Activated B cell treated with CpG ODN at 0.5 μM for 24 hours (primary cell): ENCODE measurements around the gene KDM2A. TPM values are rescaled to one million over a fixed set of nuclear protein-coding genes. Genes with fewer than 3 reads are reported as not detected.
"Not testable (repeated sequence)": the region's sequence is repeated elsewhere in the genome, so short reads cannot be mapped to it uniquely, and the experiment has no call there.

Source experiments
- ATAC-seq: fragments of 200-7000 bp; cut with Tn5 transposase; one replicate; pipeline ENCODE4 v1.10.0; 2021; ENCODE audit warnings: low read depth, mild to moderate bottlenecking, moderate library complexity
- CTCF ChIA-PET: fragments of 350-600 bp; sonication (Branson Sonifier 250); formaldehyde crosslinking; loops from one replicate; lab custom pipeline; 2021; ENCODE audit warnings: antibody characterized with exemption; lab: Charles Lee
- POLR2A ChIA-PET: fragments of 350-600 bp; sonication (Branson Sonifier 250); formaldehyde crosslinking; loops from one replicate; lab custom pipeline; 2021; ENCODE audit warnings: antibody characterized with exemption; lab: Charles Lee
- DNase-seq: peaks from one replicate; pipeline ENCODE4 v3.0.0; 2022
- H3K27ac Mint-ChIP-seq: one replicate; pipeline ENCODE4 v1.8.0; 2020; ENCODE audit warnings: mixed read lengths
- H3K27me3 Mint-ChIP-seq: one replicate; pipeline ENCODE4 v1.8.0; 2021; ENCODE audit warnings: mixed read lengths
- H3K36me3 Mint-ChIP-seq: one replicate; pipeline ENCODE4 v1.8.0; 2021; ENCODE audit warnings: low read depth, mixed read lengths
- H3K4me1 Mint-ChIP-seq: one replicate; pipeline ENCODE4 v1.8.0; 2021; ENCODE audit warnings: mixed read lengths
- H3K4me3 Mint-ChIP-seq: one replicate; pipeline ENCODE4 v1.8.0; 2020; ENCODE audit warnings: mild to moderate bottlenecking, mixed read lengths
- H3K9me3 Mint-ChIP-seq: one replicate; pipeline ENCODE4 v1.8.0; 2020; ENCODE audit warnings: mixed read lengths
- CTCF ChIP-seq: fragments of 200-600 bp; IDR thresholded peaks from one replicate; pipeline ENCODE4 v1.8.0; 2022; ENCODE audit warnings: antibody characterized with exemption, mild to moderate bottlenecking
- intact Hi-C: fragments of 100-400 bp; cut with micrococcal nuclease; formaldehyde crosslinking; loops from one replicate; pipeline ENCODE4 v1.15.1; 2024
- total RNA-seq: library from RNA; stranded (reverse); gene quantifications from 2 replicates; pipeline ENCODE4 v1.2.3, GENCODE V29; 2022

Gene KDM2A
- total RNA-seq, 1 donor from 2014 or later: 160 TPM

- Mint-ChIP-seq H3K27me3 (no peaks in the 10 kb centered on the region), H3K4me1 (peaks cover 30% of the 10 kb centered on the region), H3K36me3 (peaks cover 28% of the 10 kb centered on the region), H3K27ac (peak overlapping the region; percentile 91), H3K4me3 (peak overlapping the region; percentile 91), H3K9me3 (no peaks in the 10 kb centered on the region)
- CTCF ChIA-PET: no interaction called here
- intact Hi-C loops: loop anchor here (2.0 kb wide), 1 partner anchor 92 kb away; no protein-coding TSS in a partner anchor
- no peak for TF ChIP-seq CTCF
- ATAC-seq (no peak), DNase-seq (no peak)
- POLR2A ChIA-PET: interaction anchor here (2.2 kb wide), 1 partner anchor 120 kb away, joined by 16 read pairs; no protein-coding TSS in a partner anchor
Measured at GRCh38 chr11:67120456-67120855, 1.4 kb downstream of the KDM2A start.

GRCh38 chr11:67120881-67121710 is 2.0 kb downstream of the KDM2A start:
- Mint-ChIP-seq H3K4me3 (peak overlapping the region; percentile 91), H3K27ac (peak overlapping the region; percentile 91), H3K9me3 (no peaks in the 10 kb centered on the region), H3K4me1 (peaks cover 26% of the 10 kb centered on the region), H3K27me3 (no peaks in the 10 kb centered on the region), H3K36me3 (peaks cover 28% of the 10 kb centered on the region)
- ATAC-seq (peak; percentile 11), DNase-seq (no peak)
- ChIA-PET CTCF (interaction anchor here (0.7 to 1.4 kb wide), 4 partner anchors 39 to 266 kb away, joined by 3 to 5 read pairs (median 4); no protein-coding TSS in a partner anchor), POLR2A (interaction anchor here (0.7 kb wide), 1 partner anchor 9 kb away, joined by 6 read pairs; no protein-coding TSS in a partner anchor)
- no peak for TF ChIP-seq CTCF
- intact Hi-C loops: loop anchor here (1.0 to 2.0 kb wide), 2 partner anchors 40 to 92 kb away; no protein-coding TSS in a partner anchor

- DNase-seq, H3K4me3 Mint-ChIP-seq, CTCF ChIA-PET, ATAC-seq, H3K27ac Mint-ChIP-seq, H3K9me3 Mint-ChIP-seq, POLR2A ChIA-PET, H3K27me3 Mint-ChIP-seq, intact Hi-C loops: not testable (repeated sequence)
- peaks cover 41% of the 10 kb centered on the region for H3K36me3 Mint-ChIP-seq
- peaks cover 33% of the 10 kb centered on the region for H3K4me1 Mint-ChIP-seq
Measured at GRCh38 chr11:67123801-67124200, 4.7 kb downstream of the KDM2A start.

DNA sequence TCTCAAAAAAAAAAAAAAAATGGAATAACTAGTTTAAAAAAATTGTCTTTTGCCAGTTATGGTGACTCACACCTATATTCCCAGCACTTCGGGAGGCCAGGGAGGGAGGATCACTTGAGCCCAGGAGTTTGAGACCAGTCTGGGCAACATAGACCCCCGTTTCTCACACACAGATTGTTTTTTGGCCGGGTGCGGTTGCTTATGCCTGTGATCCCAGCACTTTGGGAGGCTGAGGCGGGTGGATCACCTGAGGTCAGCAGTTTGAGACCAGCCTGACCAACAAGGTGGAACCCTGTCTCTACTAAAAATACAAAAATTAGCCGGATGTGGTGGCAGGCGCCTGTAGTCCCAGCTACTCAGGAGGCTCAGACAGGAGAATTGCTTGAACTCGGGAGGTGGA is 7.2 kb downstream of the KDM2A start:
- H3K27me3 Mint-ChIP-seq, H3K27ac Mint-ChIP-seq, H3K9me3 Mint-ChIP-seq, intact Hi-C loops, H3K4me3 Mint-ChIP-seq, ATAC-seq, DNase-seq, CTCF ChIA-PET: not testable (repeated sequence)
- Mint-ChIP-seq H3K4me1 (peaks cover 27% of the 10 kb centered on the region), H3K36me3 (peaks cover 40% of the 10 kb centered on the region)
- POLR2A ChIA-PET: interaction anchor here (0.6 to 0.7 kb wide), 6 partner anchors 8 to 1180 kb away, joined by 3 to 11 read pairs (median 4); no protein-coding TSS in a partner anchor

GRCh38 chr11:67126986-67127385 is 7.9 kb downstream of the KDM2A start:
- no peak for DNase-seq
- Mint-ChIP-seq H3K9me3 (no peaks in the 10 kb centered on the region), H3K4me1 (peaks cover 23% of the 10 kb centered on the region), H3K27me3 (no peaks in the 10 kb centered on the region), H3K27ac (no peak overlapping the region), H3K4me3 (no peak overlapping the region), H3K36me3 (peaks cover 44% of the 10 kb centered on the region)
- intact Hi-C loops: no loop called here
- POLR2A ChIA-PET: interaction anchor here (0.7 kb wide), 1 partner anchor 289 kb away, joined by 5 read pairs; no protein-coding TSS in a partner anchor
- CTCF ChIA-PET: interaction anchor here (1.5 kb wide), 1 partner anchor 40 kb away, joined by 3 read pairs; no protein-coding TSS in a partner anchor
- no peak for TF ChIP-seq CTCF
- ATAC-seq: no peak

DNA sequence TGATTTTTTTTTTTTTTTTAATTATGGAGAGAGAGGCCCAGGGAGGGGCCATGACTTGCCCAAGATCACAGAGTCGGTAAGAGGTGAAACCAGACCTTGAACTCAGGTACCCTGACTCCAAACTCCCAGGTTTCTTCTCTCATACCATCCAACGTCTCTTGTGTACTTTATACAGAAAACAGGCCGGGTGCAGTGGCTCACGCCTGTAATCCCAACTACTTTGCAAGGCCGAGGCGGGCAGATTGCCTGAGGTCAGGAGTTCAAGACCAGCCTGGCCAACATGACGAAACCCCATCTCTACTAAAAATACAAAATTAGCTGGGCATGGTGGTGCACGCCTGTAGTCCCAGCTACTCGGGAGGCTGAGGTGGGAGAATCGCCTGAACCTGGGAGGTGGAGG is 11.8 kb downstream of the KDM2A start:
- H3K27me3 Mint-ChIP-seq, H3K27ac Mint-ChIP-seq, H3K9me3 Mint-ChIP-seq, DNase-seq, H3K4me3 Mint-ChIP-seq, intact Hi-C loops, ATAC-seq: not testable (repeated sequence)
- Mint-ChIP-seq H3K36me3 (peaks cover 65% of the 10 kb centered on the region), H3K4me1 (peaks cover 22% of the 10 kb centered on the region)
- ChIA-PET POLR2A (interaction anchor here (0.6 kb wide), 1 partner anchor 238 kb away, joined by 9 read pairs; no protein-coding TSS in a partner anchor), CTCF (interaction anchor here (0.6 kb wide), 1 partner anchor 113 kb away, joined by 3 read pairs; no protein-coding TSS in a partner anchor)
